Effector memory CD8-positive, alpha-beta T cell (primary cell): ENCODE data around the gene USP24.

Source experiments
- ATAC-seq: fragments of 150-1000 bp; cut with Tn5 transposase; replicated peaks from 2 replicates; pipeline ENCODE4 v1.10.0; 2021; ENCODE audit warnings: mild to moderate bottlenecking, moderate library complexity
- DNase-seq, 3 experiments: peaks; one replicate each; pipeline ENCODE4 v3.0.0; 2021
- H3K27ac Mint-ChIP-seq, 2 donors: one replicate each; pipeline ENCODE4 v1.8.0; 2022; ENCODE audit warnings: mild to moderate bottlenecking in 2 of 2, mixed read lengths in 2 of 2, moderate library complexity in 2 of 2
- H3K27me3 Mint-ChIP-seq, 2 donors: one replicate each; pipeline ENCODE4 v1.8.0; 2022; ENCODE audit warnings: mixed read lengths in 2 of 2
- H3K36me3 Mint-ChIP-seq: one replicate; pipeline ENCODE4 v1.8.0; 2022; ENCODE audit warnings: mild to moderate bottlenecking, moderate library complexity, mixed read lengths; ENCODE audit not compliant: insufficient read depth
- H3K4me1 Mint-ChIP-seq, 2 donors: one replicate each; pipeline ENCODE4 v1.8.0; 2022; ENCODE audit warnings: low read depth in 2 of 2, mixed read lengths in 2 of 2
- H3K4me3 Mint-ChIP-seq, 2 donors: one replicate each; pipeline ENCODE4 v1.8.0; 2022; ENCODE audit warnings: mild to moderate bottlenecking in 2 of 2, mixed read lengths in 2 of 2, moderate library complexity in 2 of 2
- H3K9me3 Mint-ChIP-seq, 2 donors: one replicate each; pipeline ENCODE4 v1.8.0; 2022; ENCODE audit warnings: mixed read lengths in 2 of 2

USP24 gene

DNA sequence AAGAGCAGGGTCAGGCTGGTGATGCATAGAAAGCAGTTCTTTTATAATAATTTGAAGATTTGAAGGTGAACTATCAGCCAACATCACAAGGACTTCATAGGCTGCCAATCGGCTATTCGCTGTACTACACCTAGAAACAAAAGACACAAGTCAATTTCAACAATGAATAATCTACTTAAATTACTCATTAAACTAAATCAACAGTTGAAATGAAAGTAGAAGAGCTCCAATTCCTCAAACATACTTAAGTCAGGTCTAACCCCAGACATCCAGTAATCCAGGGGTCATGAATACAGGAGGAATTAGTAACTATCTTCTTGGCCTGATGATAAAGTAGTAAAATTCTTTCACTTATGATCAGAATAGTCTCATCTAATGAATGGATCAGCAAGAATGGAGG lies 111.3 kb downstream of the USP24 start:
- no peaks in the 10 kb centered on the region for H3K27me3 Mint-ChIP-seq
- H3K27ac Mint-ChIP-seq = peak overlapping the region in 1 of 2 donors; percentile 75
- H3K36me3 Mint-ChIP-seq = peaks cover 73% of the 10 kb centered on the region
- DNase-seq = no peak
- H3K4me1 Mint-ChIP-seq = no peaks in the 10 kb centered on the region
- no peaks in the 10 kb centered on the region for H3K9me3 Mint-ChIP-seq
- no peak overlapping the region for H3K4me3 Mint-ChIP-seq
- no peak for ATAC-seq

DNA sequence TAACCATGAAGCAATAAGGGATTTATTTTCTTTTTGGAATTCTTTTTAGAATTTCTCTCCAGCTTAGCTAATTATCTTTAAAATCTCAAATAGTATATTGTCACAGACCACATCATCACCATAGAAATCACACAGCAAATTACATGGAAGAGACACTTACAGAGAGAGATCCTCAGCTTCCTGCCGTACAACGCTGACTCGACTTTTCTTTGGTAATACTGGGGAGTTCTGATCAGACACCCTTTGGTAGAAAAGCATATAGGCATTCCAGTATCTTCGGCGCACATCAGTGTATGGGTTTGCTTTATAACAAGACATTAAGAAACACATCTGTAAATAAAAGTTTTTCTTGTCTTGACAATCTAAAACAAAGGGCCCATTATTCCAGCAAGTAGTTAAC lies 120.1 kb downstream of the USP24 start:
- Mint-ChIP-seq H3K4me3 (no peak overlapping the region), H3K36me3 (peaks cover 90% of the 10 kb centered on the region)

DNA sequence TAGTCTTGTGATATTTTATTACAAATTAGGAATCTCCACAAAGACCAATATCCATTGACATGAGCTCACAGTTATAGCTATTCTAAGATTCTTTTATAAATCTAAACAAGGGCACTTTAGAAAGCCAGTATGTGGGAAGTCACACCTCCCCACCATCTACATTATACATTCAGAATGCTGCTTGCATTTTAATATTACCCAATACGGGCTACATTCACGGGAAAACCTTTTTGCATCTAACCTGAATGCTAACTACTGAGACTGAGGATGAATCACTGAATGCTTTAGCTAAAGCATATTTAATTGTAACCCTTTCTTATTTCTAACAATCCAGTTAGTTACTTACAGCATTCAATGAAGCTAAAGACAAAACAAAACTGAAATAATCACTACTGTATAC lies 122.7 kb downstream of the USP24 start:
- peaks cover 3 to 5% of the 10 kb centered on the region in 2 donors for H3K4me1 Mint-ChIP-seq
- H3K9me3 Mint-ChIP-seq = no peaks in the 10 kb centered on the region
- peaks cover 90% of the 10 kb centered on the region for H3K36me3 Mint-ChIP-seq
- DNase-seq (no peak), ATAC-seq (no peak)
- no peak overlapping the region for H3K27ac Mint-ChIP-seq
- no peaks in the 10 kb centered on the region for H3K27me3 Mint-ChIP-seq
- no peak overlapping the region for H3K4me3 Mint-ChIP-seq

More for the DNA sequence above, 120.1 kb downstream of the USP24 start:
- ATAC-seq (no peak), DNase-seq (no peak)
- Mint-ChIP-seq H3K4me1 (peaks cover 0 to 1% of the 10 kb centered on the region in 2 donors), H3K27me3 (no peaks in the 10 kb centered on the region), H3K27ac (no peak overlapping the region), H3K9me3 (no peaks in the 10 kb centered on the region)

DNA sequence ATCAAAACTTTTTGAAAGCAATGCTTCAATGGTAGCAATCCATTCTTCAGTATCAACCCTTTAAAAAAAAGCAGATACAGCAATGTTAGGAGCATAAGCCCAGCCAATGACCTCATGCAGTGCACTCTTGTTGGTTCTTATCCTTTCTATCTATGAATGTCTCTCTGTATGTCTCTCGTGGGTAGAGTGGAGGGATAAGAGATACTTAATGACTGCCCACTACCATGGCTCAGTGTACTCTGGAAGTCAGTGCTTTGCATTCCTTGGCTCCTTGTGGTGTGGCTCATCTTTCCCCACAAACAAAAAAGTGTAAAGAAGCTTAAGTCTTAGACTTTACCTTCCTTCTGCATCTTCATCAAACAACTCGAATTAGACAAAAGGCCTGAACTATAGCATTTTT lies 125.5 kb downstream of the USP24 start:
- Mint-ChIP-seq H3K36me3 (peaks cover 88% of the 10 kb centered on the region), H3K27ac (no peak overlapping the region), H3K27me3 (no peaks in the 10 kb centered on the region), H3K4me1 (peaks cover 2 to 5% of the 10 kb centered on the region in 2 donors), H3K4me3 (no peak overlapping the region), H3K9me3 (no peaks in the 10 kb centered on the region)
- ATAC-seq = no peak
- no peak for DNase-seq

DNA sequence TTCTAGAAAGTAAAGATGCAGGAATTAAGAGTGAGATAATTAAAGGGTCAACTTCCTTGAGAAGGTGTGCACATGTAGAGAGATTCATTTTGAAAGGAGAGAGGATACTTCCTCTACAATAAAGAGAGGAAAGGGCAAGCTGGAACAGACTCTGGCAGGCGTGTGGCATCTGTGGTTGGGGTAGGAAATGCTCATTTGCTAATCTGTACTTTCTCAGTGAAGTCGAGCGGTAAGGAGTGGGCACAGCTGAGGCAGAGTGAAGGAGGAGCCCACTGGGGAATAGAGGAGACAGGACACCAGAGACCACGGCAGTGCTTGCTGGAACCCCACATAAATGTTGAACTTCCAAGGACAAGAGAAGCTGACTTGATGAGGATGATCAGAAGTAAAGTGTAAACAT lies 126.8 kb downstream of the USP24 start:
- H3K9me3 Mint-ChIP-seq = no peaks in the 10 kb centered on the region
- no peak overlapping the region for H3K4me3 Mint-ChIP-seq
- DNase-seq (no peak), ATAC-seq (no peak)
- H3K27me3 Mint-ChIP-seq = no peaks in the 10 kb centered on the region
- peak overlapping the region; percentile 18 to 39 for H3K27ac Mint-ChIP-seq
- H3K36me3 Mint-ChIP-seq = peaks cover 88% of the 10 kb centered on the region
- peaks cover 2 to 5% of the 10 kb centered on the region in 2 donors for H3K4me1 Mint-ChIP-seq

DNA sequence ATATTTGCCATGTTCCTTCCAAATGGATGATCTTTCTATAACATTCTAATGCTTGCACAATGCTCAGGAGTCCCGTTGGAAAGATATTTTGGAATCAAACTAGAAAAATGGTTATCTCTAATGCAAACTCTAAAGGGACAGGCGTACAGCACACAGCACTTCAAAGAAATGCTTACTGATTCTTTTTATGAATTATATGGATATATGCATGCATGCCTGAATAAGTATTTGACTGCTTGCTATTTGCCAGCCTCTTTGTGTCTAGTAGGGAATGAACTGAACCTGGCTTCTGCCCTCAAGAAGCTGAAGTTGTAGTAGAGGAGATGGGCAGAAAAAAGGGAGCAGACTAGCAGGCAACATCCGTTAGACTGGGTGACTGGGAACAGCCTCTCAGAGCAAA lies 127.7 kb downstream of the USP24 start:
- no peak overlapping the region for H3K4me3 Mint-ChIP-seq
- peak overlapping the region; percentile 0 to 39 for H3K27ac Mint-ChIP-seq
- DNase-seq (no peak), ATAC-seq (no peak)
- H3K27me3 Mint-ChIP-seq = no peaks in the 10 kb centered on the region
- H3K9me3 Mint-ChIP-seq = no peaks in the 10 kb centered on the region
- peaks cover 2 to 5% of the 10 kb centered on the region in 2 donors for H3K4me1 Mint-ChIP-seq
- peaks cover 90% of the 10 kb centered on the region for H3K36me3 Mint-ChIP-seq

DNA sequence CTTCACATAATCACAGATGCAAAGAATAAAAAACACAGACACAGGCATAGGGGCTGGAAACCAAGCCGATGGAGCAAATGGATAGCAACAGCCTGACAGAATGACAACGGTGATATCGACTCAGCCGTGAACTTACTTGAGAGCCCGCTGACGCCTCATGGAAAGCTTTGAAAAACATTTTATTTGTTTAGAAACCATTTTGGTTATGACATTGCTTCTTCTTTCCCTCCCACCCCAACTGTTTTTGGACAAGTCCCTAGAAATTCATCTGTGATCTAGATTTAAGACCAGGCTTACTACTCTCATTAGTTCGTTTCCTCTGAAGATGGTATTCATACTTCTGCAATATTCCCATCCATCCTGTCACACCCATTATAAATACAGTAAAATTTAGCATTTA lies 130.9 kb downstream of the USP24 start:
- DNase-seq (no peak), ATAC-seq (no peak)
- no peak overlapping the region for H3K4me3 Mint-ChIP-seq
- no peaks in the 10 kb centered on the region for H3K9me3 Mint-ChIP-seq
- peaks cover 92% of the 10 kb centered on the region for H3K36me3 Mint-ChIP-seq
- peaks cover 2 to 5% of the 10 kb centered on the region in 2 donors for H3K4me1 Mint-ChIP-seq
- no peak overlapping the region for H3K27ac Mint-ChIP-seq
- H3K27me3 Mint-ChIP-seq = no peaks in the 10 kb centered on the region

DNA sequence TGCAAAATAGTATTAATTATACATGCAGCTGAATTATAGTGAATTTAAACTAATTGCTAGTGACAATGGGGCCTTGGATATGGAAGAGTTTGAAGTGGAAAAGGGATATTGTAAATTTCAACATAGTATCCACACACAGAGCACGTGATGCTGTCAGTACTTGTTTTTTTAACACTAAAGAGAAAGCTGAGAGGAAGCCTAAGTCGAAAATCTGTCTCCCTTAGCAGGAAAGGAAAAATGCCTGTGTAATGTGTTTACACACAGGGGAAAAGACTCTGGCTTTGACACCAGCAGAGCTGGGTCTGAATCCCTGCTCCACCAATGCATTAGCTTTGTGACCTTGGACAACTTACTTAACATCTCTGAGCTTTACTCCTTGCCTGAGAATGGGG lies 133.3 kb downstream of the USP24 start:
- no peak for ATAC-seq
- Mint-ChIP-seq H3K4me1 (no peaks in the 10 kb centered on the region), H3K4me3 (no peak overlapping the region), H3K9me3 (no peaks in the 10 kb centered on the region), H3K27me3 (no peaks in the 10 kb centered on the region), H3K36me3 (peaks cover 94% of the 10 kb centered on the region), H3K27ac (peak overlapping the region in 1 of 2 donors; percentile 25)
- no peak for DNase-seq

DNA sequence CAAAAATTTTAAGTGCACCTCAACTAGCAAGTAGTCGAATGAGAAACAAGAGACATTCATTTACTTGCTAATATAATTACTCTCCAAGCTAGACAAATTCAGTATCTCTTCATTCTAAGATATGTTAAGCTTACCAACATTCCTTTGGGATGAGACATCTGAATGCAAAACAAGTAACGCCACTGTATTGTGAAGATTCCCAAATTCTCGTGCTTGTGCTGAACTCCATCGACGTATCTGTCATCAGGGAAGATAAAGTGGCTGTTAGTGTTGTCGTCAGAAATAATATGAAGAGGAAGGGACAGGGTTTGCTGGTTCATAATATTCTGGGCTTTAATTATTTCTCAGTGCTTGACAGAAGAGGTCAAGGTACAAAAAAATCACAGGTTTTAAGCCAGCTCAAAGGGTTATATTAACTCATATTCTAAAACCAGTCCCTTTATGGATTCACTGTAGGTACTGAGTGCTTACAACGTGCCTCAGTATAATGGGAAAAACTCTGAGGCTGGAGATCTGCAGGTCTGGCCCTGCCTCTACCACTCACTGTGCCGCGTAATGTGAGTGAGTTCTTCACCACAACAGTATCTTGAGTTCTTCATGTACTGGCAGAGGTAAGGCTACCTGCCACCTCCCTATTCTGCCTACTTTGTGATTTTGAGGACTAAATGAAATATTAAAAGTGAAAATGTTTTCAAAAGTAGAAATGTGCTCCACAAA lies 133.8 kb downstream of the USP24 start:
- Mint-ChIP-seq H3K27me3 (no peaks in the 10 kb centered on the region), H3K9me3 (no peaks in the 10 kb centered on the region), H3K4me1 (peaks cover 0 to 3% of the 10 kb centered on the region in 2 donors), H3K36me3 (peaks cover 95% of the 10 kb centered on the region), H3K4me3 (no peak overlapping the region), H3K27ac (peak overlapping the region in 1 of 2 donors; percentile 25)
- ATAC-seq (no peak), DNase-seq (no peak)

DNA sequence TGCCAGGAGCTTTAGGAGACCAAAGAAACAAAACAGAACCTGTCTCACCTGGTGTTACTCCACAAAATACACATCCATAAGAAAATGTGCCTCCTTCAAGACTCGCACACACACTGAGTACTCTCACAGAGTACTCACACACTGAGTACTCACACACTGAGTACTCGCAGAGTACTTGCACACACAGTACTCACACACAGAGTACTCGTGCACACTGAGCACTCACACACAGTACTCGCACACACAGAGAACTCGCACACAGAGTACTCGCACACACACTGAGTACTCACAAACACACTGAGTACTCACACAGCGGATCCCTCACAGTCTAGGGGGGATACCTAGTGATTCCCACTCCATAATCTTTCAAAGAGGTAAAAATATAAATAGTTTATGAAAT lies 135.5 kb downstream of the USP24 start:
- Mint-ChIP-seq H3K27me3 (no peaks in the 10 kb centered on the region), H3K27ac (peak overlapping the region in 1 of 2 donors; percentile 41), H3K4me3 (no peak overlapping the region), H3K4me1 (peaks cover 0 to 5% of the 10 kb centered on the region in 2 donors), H3K36me3 (peaks cover 95% of the 10 kb centered on the region), H3K9me3 (no peaks in the 10 kb centered on the region)
- DNase-seq (no peak), ATAC-seq (no peak)

DNA sequence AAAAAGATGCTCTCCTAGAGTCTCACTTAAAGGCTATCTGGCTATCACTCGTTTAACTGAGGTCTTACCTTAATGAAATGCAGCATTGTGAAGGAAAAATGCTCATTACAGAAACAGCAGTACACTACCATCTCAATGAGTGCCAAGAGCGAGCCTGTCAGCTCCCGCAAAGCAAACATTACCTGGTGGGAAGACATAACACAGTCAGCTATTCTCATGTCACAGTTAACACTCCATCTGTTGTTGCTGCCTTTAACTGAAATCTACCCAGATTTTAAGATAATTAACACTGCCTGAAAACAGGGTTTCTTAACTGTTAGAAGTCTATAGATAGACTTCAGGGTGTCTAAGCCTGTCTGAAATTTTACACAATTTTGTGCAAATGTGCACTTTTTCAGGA lies 136.7 kb downstream of the USP24 start:
- ATAC-seq = no peak
- peak overlapping the region; percentile 8 to 59 for H3K27ac Mint-ChIP-seq
- H3K4me1 Mint-ChIP-seq = peaks cover 0 to 5% of the 10 kb centered on the region in 2 donors
- no peak for DNase-seq
- peaks cover 94% of the 10 kb centered on the region for H3K36me3 Mint-ChIP-seq
- no peaks in the 10 kb centered on the region for H3K9me3 Mint-ChIP-seq
- no peaks in the 10 kb centered on the region for H3K27me3 Mint-ChIP-seq
- no peak overlapping the region for H3K4me3 Mint-ChIP-seq

DNA sequence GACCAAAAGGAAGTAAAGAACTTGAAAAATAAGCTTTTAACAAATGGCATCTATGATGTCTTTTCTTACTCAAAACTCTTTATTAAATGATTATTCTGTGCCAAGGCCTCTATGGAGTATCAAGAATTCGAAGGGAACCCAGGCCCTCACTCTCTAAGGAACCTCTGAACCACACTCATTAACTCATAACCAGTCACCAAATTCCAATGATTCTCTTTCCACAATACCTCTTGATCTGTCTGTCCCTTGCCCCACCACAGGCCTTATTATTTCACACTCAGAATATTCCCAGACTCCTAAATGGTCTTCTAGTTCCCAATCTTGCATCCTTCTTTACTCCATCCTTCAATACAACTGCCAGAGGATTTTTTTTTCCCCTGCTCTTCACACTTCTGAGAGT lies 138.8 kb downstream of the USP24 start:
- Mint-ChIP-seq H3K27me3 (no peaks in the 10 kb centered on the region), H3K4me1 (peaks cover 0 to 5% of the 10 kb centered on the region in 2 donors), H3K9me3 (no peaks in the 10 kb centered on the region), H3K36me3 (peaks cover 93% of the 10 kb centered on the region), H3K4me3 (no peak overlapping the region), H3K27ac (peak overlapping the region in 1 of 2 donors; percentile 83)
- ATAC-seq (no peak), DNase-seq (no peak)

DNA sequence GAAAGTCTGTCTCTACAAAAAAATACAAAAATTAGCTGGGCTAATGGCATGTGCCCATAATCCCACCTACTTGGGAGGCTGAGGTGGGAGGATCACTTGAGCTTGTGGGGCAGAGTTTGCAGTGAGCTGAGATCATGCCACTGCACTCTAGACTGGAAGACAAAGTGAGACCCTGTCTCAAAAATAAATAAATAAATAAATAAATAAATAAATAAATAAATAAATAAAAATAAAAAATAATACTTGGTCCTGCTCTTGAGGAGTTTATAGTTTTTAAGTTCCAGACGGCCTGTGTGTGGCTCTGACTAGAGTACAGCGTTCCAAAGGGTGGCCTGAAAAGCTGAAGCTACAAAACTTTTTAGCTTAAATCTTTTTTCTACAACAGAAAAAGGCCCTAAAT lies 140.7 kb downstream of the USP24 start:
- no peak for ATAC-seq
- Mint-ChIP-seq H3K27ac (peak overlapping the region in 1 of 2 donors; percentile 83), H3K27me3 (no peaks in the 10 kb centered on the region), H3K4me3 (no peak overlapping the region), H3K4me1 (peaks cover 0 to 5% of the 10 kb centered on the region in 2 donors), H3K36me3 (peaks cover 93% of the 10 kb centered on the region), H3K9me3 (no peaks in the 10 kb centered on the region)
- DNase-seq = no peak

DNA sequence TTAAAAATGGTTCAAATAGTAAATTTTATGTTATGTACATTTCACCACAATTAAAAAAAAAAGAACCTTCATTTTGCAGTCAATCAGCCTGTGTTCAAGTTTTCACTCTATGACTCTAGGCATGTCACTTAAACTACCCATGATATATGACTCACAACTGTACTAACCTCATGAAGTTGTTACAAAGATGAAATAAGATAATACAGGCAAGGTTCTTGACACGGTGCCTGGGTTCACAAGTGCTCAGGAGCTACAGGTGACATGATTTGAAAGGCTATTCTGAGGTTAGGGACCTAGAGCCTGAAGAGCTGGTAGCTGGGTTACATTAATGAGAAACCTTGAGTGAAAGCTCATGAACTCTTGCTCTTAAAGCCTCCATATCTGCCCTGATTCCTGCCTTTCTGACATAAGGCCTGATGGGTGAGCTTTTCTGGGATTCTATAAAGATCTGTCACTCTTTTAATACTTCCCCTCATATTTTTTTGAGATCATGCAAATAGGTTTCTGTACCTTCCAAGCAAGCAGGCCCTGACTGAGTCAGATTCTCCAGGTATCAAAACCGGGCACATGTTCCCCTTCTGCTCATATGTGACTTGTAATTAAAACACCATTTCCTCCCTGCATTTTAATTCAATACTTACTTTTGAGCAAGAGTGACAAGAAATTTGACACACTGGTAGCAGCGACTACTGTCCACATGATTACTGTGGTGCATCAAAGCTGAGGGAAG lies 141.8 kb downstream of the USP24 start:
- peaks cover 0 to 9% of the 10 kb centered on the region in 2 donors for H3K4me1 Mint-ChIP-seq
- H3K27me3 Mint-ChIP-seq = no peaks in the 10 kb centered on the region
- ATAC-seq (no peak), DNase-seq (no peak)
- H3K9me3 Mint-ChIP-seq = no peaks in the 10 kb centered on the region
- H3K27ac Mint-ChIP-seq = peak overlapping the region in 1 of 2 donors; percentile 88
- peaks cover 93% of the 10 kb centered on the region for H3K36me3 Mint-ChIP-seq
- H3K4me3 Mint-ChIP-seq = no peak overlapping the region
